Fibroblast of the aortic adventitia (primary cell): Measurements from ENCODE around the gene AFF3. TPM values are rescaled to one million over a fixed set of nuclear protein-coding genes. Genes with fewer than 3 reads are reported as not detected.

Source experiments
- DNase-seq: peaks from one replicate; pipeline ENCODE4 v3.0.0-alpha.2; 2010; ENCODE audit warnings: low read depth
- H3K4me3 ChIP-seq: 2 replicates; pipeline ENCODE4 v1.5.1; 2011; ENCODE audit warnings: low read depth, mild to moderate bottlenecking, control low read depth, low read length, moderate library complexity
- total RNA-seq: library from RNA; depleted of rRNA; stranded (reverse); fragments of >200 nt; gene quantifications from 2 replicates; pipeline ENCODE4 v1.2.3, GENCODE V29; 2012; ENCODE audit warnings: low replicate concordance
- TF ChIP-seq, protein P1 (sequence below): IDR thresholded peaks from 2 replicates; pipeline ENCODE4 v1.5.1; 2011; ENCODE audit warnings: mild to moderate bottlenecking, low read length, control low read depth, inconsistent platforms; ENCODE audit not compliant: insufficient read depth

The AFF3 gene
- total RNA-seq, 1 donor: 4.2 TPM

DNA sequence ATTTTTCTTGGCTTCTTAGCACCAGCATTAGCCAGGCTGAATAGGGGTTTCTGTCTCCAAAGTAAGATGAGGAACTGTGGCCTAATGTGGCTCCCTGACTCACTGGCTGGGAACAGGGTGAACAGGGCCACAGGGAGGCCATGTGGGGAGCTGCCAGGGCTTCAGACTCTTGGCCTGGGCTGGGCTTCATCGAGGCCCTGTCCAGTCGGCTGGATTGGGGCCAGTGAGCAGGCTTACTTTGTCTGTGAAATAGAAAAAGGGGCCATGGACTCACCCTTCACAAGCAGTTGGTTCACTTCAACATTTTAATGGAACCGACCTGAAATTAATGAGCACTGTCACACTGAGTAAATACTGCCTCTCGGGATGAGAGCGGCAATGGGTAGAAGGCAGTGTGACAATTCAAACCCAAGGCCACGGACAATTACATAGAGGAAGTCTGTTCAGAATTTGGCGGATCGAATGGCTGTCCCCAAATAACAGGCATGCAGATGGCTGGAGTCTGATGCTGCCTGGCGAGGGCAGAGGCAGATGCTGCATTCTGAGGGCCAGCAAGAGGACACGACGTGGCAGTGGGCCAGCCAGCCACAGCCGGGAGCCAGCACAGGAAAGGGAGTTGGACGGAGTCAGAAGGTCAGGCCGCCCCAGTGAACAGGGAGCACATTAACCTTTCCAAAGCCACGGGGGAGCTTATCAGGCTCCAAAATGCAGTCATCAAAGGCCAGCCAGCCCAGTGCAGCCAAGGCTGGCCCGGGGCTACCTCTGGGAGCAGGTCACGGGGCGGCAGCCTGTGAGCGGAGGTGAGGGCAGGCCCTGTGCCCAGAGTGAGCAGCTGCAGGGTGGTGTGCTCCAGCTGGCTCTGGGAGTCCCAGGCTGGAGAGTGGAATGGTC lies 506.0 kb downstream of the AFF3 start:
- no peak for DNase-seq
- TF ChIP-seq, protein P1, sequence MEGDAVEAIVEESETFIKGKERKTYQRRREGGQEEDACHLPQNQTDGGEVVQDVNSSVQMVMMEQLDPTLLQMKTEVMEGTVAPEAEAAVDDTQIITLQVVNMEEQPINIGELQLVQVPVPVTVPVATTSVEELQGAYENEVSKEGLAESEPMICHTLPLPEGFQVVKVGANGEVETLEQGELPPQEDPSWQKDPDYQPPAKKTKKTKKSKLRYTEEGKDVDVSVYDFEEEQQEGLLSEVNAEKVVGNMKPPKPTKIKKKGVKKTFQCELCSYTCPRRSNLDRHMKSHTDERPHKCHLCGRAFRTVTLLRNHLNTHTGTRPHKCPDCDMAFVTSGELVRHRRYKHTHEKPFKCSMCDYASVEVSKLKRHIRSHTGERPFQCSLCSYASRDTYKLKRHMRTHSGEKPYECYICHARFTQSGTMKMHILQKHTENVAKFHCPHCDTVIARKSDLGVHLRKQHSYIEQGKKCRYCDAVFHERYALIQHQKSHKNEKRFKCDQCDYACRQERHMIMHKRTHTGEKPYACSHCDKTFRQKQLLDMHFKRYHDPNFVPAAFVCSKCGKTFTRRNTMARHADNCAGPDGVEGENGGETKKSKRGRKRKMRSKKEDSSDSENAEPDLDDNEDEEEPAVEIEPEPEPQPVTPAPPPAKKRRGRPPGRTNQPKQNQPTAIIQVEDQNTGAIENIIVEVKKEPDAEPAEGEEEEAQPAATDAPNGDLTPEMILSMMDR: no peak
- no peak overlapping the region for H3K4me3 ChIP-seq

DNA sequence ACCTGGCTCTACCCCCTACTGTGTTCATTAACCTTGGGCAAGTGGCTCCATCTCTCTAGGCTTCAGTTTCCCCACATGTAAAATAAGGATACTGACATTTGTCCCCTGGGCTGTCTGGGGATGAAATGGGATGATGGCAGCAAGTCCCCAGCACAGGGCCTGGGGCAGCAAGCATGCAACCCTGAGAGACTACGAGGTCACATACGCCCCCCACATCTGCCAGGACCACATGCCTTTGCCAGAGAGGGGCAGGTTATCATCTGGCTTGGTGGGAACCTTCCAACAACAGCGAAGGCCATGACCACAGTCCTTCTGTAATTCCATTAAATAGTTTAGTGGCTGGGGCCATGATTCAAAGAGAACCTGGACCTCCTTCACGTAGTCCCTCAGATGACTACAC lies 506.7 kb downstream of the AFF3 start:
- TF ChIP-seq, protein P1: no peak
- no peak for DNase-seq

DNA sequence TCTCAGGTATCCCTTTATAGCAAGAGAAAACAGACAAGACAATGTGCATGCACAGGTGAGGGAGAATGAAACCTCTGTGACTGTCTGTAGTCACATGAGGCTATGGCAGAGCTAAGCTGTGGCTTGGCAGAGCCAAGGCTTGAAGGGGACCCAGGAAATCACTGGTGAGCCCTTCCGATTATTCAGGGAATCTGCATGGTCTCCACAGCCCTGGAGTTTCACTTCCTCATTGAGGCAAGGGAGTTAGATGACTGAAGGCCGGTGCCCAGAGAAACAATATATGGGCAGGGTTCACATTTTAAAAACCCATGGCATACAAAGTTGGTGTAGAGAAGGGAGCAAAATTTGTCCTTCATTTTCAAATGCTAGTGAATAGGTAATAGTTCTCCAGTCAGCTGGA lies 508.2 kb downstream of the AFF3 start:
- no peak overlapping the region for H3K4me3 ChIP-seq
- DNase-seq: no peak
- TF ChIP-seq, protein P1: no peak

More for the DNA sequence above, 506.7 kb downstream of the AFF3 start:
- H3K4me3 ChIP-seq: no peak overlapping the region

DNA sequence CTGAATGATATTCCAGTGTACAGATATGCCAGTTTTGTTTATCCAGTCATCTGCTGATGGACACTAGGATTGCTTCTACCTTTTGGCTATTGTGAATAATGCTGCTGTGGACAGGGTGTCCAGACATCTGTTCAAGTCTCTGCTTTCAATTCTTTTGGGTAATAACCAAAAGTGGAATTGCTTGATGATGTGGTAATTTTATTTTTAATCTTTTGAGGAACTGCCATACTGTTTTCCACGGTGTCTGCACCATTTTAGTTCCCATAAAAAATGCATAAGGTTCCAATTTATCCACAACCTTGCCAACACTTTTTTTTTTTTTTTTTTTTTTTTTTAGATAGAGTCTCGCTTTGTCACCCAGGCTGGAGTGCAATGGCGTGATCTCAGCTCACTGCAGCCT lies 510.7 kb downstream of the AFF3 start:
- TF ChIP-seq, protein P1: no peak
- no peak for DNase-seq
- H3K4me3 ChIP-seq: no peak overlapping the region

DNA sequence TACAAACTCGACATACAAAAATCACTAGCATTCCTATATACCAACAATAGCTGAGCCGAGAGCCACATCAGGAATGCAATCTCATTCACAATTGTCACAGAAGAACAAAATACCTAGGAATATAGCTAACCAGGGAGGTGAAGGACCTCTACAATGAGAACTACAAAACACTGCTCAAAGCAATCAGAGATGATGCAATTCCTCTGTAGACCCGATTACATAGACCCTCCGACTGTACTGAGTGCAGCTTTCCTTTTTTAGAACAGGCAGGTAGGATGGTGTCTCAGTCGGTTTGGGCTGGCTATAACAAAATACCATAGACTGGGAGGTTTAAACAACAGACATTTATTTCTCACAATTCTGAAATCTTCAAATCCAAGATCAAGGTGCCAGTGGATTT lies 513.1 kb downstream of the AFF3 start:
- TF ChIP-seq, protein P1: no peak
- H3K4me3 ChIP-seq: no peak overlapping the region
- DNase-seq: no peak

DNA sequence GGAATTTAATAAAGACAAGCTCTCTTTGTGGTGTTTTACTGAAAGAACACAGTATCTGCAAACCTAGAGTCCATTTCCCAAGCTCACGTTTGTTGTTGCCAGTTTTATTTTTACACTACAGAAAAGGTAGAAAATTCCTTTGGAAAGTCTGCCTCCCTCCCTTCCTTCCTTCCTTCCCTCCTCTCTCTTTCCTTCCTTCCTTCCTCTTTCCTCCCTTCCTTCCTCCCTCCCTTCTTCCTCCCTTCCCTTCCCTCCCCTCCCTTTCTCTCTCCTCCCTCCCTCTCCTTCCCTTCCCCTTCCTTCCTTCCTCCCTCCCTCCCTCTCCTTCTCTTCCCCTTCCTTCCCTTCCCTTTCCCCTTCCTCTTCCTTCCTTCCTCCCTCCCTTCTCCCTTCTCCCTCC lies 516.2 kb downstream of the AFF3 start:
- H3K4me3 ChIP-seq: no peak overlapping the region
- DNase-seq: no peak
- TF ChIP-seq, protein P1: no peak

DNA sequence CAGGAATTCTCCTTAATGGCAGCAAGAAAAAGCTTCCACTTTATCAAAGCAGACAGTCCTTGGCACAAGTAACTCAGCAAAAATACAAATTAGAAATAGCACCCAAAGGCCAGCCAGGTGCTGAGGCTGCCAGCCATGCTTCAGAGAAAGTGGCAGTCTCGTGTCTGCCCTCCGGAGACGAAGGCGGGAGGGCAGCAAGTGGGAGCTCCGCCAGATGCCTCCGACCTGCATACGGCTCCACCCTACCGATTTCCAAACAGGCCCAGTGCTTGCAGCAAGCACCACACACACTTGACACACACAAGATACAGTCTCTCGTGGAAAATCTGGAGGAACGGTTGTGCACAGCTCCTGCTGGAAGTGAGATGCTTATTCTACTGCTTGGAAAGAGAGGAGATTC lies 517.7 kb downstream of the AFF3 start:
- no peak for DNase-seq
- no peak overlapping the region for H3K4me3 ChIP-seq
- TF ChIP-seq, protein P1: no peak
